HL-60 (cell line): Measurements from ENCODE around the gene FHL5.

Experiments used
- POLR2AphosphoS5 ChIP-seq: IDR thresholded peaks from 2 replicates; pipeline ENCODE4 v1.6.1; 2012; ENCODE audit warnings: low read depth
- TF ChIP-seq, protein P1 (sequence below): IDR thresholded peaks from one replicate; pipeline ENCODE4 v1.5.1; 2011; ENCODE audit warnings: low read length, control low read depth, inconsistent platforms; ENCODE audit not compliant: insufficient read depth

GRCh38 chr6:96554558-96554957, 8.4 kb upstream of the FHL5 start:
- TF ChIP-seq, protein P1, sequence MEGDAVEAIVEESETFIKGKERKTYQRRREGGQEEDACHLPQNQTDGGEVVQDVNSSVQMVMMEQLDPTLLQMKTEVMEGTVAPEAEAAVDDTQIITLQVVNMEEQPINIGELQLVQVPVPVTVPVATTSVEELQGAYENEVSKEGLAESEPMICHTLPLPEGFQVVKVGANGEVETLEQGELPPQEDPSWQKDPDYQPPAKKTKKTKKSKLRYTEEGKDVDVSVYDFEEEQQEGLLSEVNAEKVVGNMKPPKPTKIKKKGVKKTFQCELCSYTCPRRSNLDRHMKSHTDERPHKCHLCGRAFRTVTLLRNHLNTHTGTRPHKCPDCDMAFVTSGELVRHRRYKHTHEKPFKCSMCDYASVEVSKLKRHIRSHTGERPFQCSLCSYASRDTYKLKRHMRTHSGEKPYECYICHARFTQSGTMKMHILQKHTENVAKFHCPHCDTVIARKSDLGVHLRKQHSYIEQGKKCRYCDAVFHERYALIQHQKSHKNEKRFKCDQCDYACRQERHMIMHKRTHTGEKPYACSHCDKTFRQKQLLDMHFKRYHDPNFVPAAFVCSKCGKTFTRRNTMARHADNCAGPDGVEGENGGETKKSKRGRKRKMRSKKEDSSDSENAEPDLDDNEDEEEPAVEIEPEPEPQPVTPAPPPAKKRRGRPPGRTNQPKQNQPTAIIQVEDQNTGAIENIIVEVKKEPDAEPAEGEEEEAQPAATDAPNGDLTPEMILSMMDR: no peak
- no peak for TF ChIP-seq POLR2AphosphoS5
